Uterus (tissue), 4 donors: ENCODE data around the gene CAMTA1. TPM values are rescaled to one million over a fixed set of nuclear protein-coding genes. Genes with fewer than 3 reads are reported as not detected.

ENCODE experiments used
- DNase-seq, 2 donors: peaks; one replicate each; pipeline ENCODE4 v3.0.0-alpha.2; 2019 to 2020
- H3K27ac ChIP-seq, 2 donors: fragments of 200-600 bp; sonication (generic); 1 replicate in 1 of 2; 2 replicates in 1 of 2; pipeline ENCODE4 v1.5.1; 2016 to 2018
- H3K27me3 ChIP-seq, 2 donors: fragments of 200-600 bp; sonication (generic); one replicate each; pipeline ENCODE4 v1.5.1; 2018 to 2019; ENCODE audit warnings: control low read depth in 1 of 2
- H3K36me3 ChIP-seq, 2 donors: fragments of 200-600 bp; sonication (generic); one replicate each; pipeline ENCODE4 v1.5.1; 2019; ENCODE audit warnings: control low read depth in 1 of 2
- H3K4me1 ChIP-seq, 2 donors: fragments of 200-600 bp; sonication (generic); one replicate each; pipeline ENCODE4 v1.5.1; 2018 to 2019; ENCODE audit warnings: control low read depth in 1 of 2
- H3K4me3 ChIP-seq, 2 donors: fragments of 200-600 bp; sonication (generic); 1 replicate in 1 of 2; 2 replicates in 1 of 2; pipeline ENCODE4 v1.5.1; 2018 to 2019; ENCODE audit warnings: mild to moderate bottlenecking in 1 of 2
- H3K9me3 ChIP-seq, 2 donors: fragments of 200-600 bp; sonication (generic); one replicate each; pipeline ENCODE4 v1.5.1; 2019; ENCODE audit warnings: control low read depth in 1 of 2
- CTCF ChIP-seq, 4 experiments: fragments of 200-600 bp in 2 of 4; fragments of 450-650 bp in 2 of 4; sonication (generic) in 2 of 4; IDR thresholded peaks; one replicate each; pipeline ENCODE4 v1.5.1; 2016 to 2019; ENCODE audit warnings: antibody characterized with exemption in 4 of 4, mild to moderate bottlenecking in 2 of 4, moderate library complexity in 1 of 4
- POLR2A ChIP-seq, 2 donors: fragments of 450-650 bp; IDR thresholded peaks; one replicate each; pipeline ENCODE4 v1.6.1; 2016; ENCODE audit warnings: antibody characterized with exemption in 2 of 2, mild to moderate bottlenecking in 1 of 2, moderate library complexity in 1 of 2
- intact Hi-C: fragments of 100-400 bp; cut with DNase I; formaldehyde crosslinking; loops from one replicate; pipeline ENCODE4 v1.15.1; 2023; ENCODE audit warnings: low total_unique reads
- total RNA-seq, 4 donors: library from RNA; depleted of rRNA in 3 of 4; stranded (reverse); fragments of >200 nt in 3 of 4; gene quantifications; one replicate each; pipeline versions ENCODE4 v1.1.0 to v1.2.4, GENCODE V29; 2014 to 2023
- donor health status: DM: yes; HTN: yes; CAD: no.

Gene CAMTA1
- total RNA-seq, 4 donors from 2014 or later = 29.7 to 427 (median 64.8) TPM

DNA sequence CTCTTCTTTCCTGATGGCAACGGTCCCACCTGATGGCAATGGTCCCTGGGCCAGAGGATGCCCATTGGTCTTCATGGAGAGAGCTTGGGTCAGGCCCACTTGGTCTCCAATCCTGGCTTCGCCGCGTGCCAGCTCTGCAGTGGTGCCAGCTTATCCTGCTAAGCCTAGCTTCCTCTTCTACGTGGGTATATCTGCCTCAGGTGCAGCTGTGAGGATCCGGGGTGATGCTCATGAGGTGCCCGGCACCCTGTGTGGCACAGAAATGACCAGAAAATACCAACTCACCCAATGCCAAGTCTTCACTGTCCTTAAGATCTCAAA is 437.4 kb downstream of the CAMTA1 start:
- TF ChIP-seq CTCF (IDR thresholded peaks at IDR 0.05) (no peak), POLR2A (IDR thresholded peaks at IDR 0.05) (no peak)
- no peaks in the 10 kb centered on the region for H3K36me3 ChIP-seq
- no peaks in the 10 kb centered on the region for H3K9me3 ChIP-seq
- H3K27me3 ChIP-seq = no peaks in the 10 kb centered on the region
- no peak overlapping the region for H3K27ac ChIP-seq
- H3K4me1 ChIP-seq = no peaks in the 10 kb centered on the region
- intact Hi-C loops = no loop called here
- DNase-seq = no peak
- no peak overlapping the region for H3K4me3 ChIP-seq

DNA sequence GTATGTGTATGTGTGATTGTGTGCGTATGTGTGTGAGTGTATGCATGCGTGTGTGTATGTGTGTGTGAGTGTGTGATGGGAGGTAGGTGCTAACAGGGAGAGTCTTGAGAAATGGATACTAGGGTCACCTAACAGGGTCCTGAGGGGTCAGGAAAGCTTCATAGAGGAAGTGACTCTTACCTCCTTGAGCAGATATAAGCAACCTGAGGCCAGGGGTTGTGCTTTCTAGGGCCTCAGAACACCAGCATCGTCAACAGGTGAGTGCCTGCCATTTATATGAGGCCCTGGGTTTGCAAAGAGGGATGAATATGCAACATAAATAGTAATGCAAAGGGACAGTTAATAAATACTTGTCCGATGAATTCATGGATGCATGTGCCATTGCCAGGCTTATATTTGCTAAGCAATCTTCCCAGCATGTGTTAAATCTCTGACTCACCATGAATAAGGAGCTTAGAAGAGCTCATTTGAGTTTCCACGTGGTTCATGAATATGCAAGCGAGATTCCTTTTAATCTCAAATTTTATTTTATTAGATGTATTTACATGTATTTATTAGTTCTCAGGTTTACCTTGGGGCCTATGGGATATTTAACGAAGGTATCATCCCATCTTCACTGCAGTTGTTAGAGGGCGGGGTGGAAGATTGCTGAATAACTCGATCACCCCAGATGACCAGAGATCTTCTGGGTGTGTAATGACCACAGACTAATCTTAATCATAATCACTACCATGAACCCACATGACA is 438.3 kb downstream of the CAMTA1 start:
- Histone ChIP-seq H3K27ac (no peak overlapping the region), H3K9me3 (no peaks in the 10 kb centered on the region), H3K27me3 (no peaks in the 10 kb centered on the region), H3K4me1 (no peaks in the 10 kb centered on the region), H3K36me3 (no peaks in the 10 kb centered on the region), H3K4me3 (no peak overlapping the region)
- no peak for DNase-seq
- TF ChIP-seq POLR2A (IDR thresholded peaks at IDR 0.05) (no peak), CTCF (IDR thresholded peaks at IDR 0.05) (no peak)
- intact Hi-C loops = no loop called here

GRCh38 chr1:7224081-7224534 is 438.9 kb downstream of the CAMTA1 start:
- Histone ChIP-seq H3K4me3 (no peak overlapping the region), H3K4me1 (no peaks in the 10 kb centered on the region), H3K27ac (no peak overlapping the region), H3K36me3 (no peaks in the 10 kb centered on the region), H3K27me3 (no peaks in the 10 kb centered on the region), H3K9me3 (no peaks in the 10 kb centered on the region)
- TF ChIP-seq POLR2A (IDR thresholded peaks at IDR 0.05) = no peak
- no peak for TF ChIP-seq CTCF (IDR thresholded peaks at IDR 0.05)
- intact Hi-C loops = no loop called here
- DNase-seq = no peak

DNA sequence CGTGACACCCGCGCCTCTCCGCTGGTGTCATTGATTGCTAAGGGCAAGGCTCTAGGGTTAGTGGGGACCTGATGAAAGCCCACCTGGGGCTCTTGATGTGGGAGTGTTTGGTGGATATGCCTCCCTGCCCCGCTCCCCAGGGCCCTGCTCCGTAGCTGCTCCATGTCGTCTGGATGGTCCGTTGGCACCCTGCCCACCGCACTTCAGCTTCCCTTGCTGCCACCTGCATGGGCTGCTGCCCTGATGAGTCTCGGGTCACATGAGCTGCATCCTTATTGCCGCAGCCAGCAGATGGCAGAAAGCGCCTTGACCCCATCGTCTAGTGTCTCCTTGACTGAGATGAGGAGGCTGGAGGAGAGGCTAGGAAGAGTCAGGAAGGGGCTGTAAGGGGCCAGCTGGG is 439.4 kb downstream of the CAMTA1 start:
- Histone ChIP-seq H3K27ac (no peak overlapping the region), H3K4me3 (no peak overlapping the region), H3K36me3 (no peaks in the 10 kb centered on the region), H3K9me3 (no peaks in the 10 kb centered on the region), H3K27me3 (no peaks in the 10 kb centered on the region), H3K4me1 (no peaks in the 10 kb centered on the region)
- DNase-seq = no peak
- TF ChIP-seq CTCF (IDR thresholded peaks at IDR 0.05) = no peak
- no peak for TF ChIP-seq POLR2A (IDR thresholded peaks at IDR 0.05)
- intact Hi-C loops = no loop called here

GRCh38 chr1:7225711-7226505 is 440.7 kb downstream of the CAMTA1 start:
- H3K9me3 ChIP-seq = no peaks in the 10 kb centered on the region
- TF ChIP-seq POLR2A (IDR thresholded peaks at IDR 0.05) = no peak
- TF ChIP-seq CTCF (IDR thresholded peaks at IDR 0.05) = no peak
- no peaks in the 10 kb centered on the region for H3K27me3 ChIP-seq
- H3K4me1 ChIP-seq = no peaks in the 10 kb centered on the region
- H3K27ac ChIP-seq = no peak overlapping the region
- no peak overlapping the region for H3K4me3 ChIP-seq
- H3K36me3 ChIP-seq = no peaks in the 10 kb centered on the region
- no peak for DNase-seq
- intact Hi-C loops = no loop called here
